Effector memory CD8-positive, alpha-beta T cell (primary cell): Measurements from ENCODE around the gene ODR4.
"Not testable (repeated sequence)": the region's sequence is repeated elsewhere in the genome, so short reads cannot be mapped to it uniquely, and the experiment has no call there.

Experiments
- ATAC-seq: fragments of 150-1000 bp; cut with Tn5 transposase; replicated peaks from 2 replicates; pipeline ENCODE4 v1.10.0; 2021; ENCODE audit warnings: mild to moderate bottlenecking, moderate library complexity
- DNase-seq, 3 experiments: peaks; one replicate each; pipeline ENCODE4 v3.0.0; 2021
- H3K27ac Mint-ChIP-seq, 2 donors: one replicate each; pipeline ENCODE4 v1.8.0; 2022; ENCODE audit warnings: mild to moderate bottlenecking in 2 of 2, mixed read lengths in 2 of 2, moderate library complexity in 2 of 2
- H3K27me3 Mint-ChIP-seq, 2 donors: one replicate each; pipeline ENCODE4 v1.8.0; 2022; ENCODE audit warnings: mixed read lengths in 2 of 2
- H3K36me3 Mint-ChIP-seq: one replicate; pipeline ENCODE4 v1.8.0; 2022; ENCODE audit warnings: mild to moderate bottlenecking, moderate library complexity, mixed read lengths; ENCODE audit not compliant: insufficient read depth
- H3K4me1 Mint-ChIP-seq, 2 donors: one replicate each; pipeline ENCODE4 v1.8.0; 2022; ENCODE audit warnings: low read depth in 2 of 2, mixed read lengths in 2 of 2
- H3K4me3 Mint-ChIP-seq, 2 donors: one replicate each; pipeline ENCODE4 v1.8.0; 2022; ENCODE audit warnings: mild to moderate bottlenecking in 2 of 2, mixed read lengths in 2 of 2, moderate library complexity in 2 of 2
- H3K9me3 Mint-ChIP-seq, 2 donors: one replicate each; pipeline ENCODE4 v1.8.0; 2022; ENCODE audit warnings: mixed read lengths in 2 of 2

The ODR4 gene

DNA sequence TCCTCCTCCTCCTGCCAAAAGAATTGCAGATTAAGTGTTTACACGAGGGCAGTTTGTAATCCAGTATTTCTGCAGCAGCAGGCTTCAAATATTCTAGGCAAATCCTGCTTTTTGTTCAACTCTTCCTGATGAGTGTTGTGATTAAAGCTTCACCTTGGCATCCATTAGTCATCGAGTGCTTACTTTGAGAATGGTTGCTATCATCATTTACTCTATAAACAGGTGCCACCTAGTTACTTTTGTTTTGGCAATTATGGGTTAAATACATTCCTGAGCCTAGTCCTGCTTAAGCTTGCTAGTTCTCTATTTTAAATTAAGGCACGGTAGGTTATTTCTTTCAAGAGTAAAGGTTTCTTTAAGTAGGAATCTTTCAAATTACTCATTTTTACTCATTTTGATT, 64.9 kb downstream of the ODR4 start:
- ATAC-seq (no peak), DNase-seq (no peak)
- H3K4me3 Mint-ChIP-seq: no peak overlapping the region
- H3K27me3 Mint-ChIP-seq: no peaks in the 10 kb centered on the region
- no peak overlapping the region for H3K27ac Mint-ChIP-seq
- no peaks in the 10 kb centered on the region for H3K36me3 Mint-ChIP-seq
- H3K4me1 Mint-ChIP-seq: no peaks in the 10 kb centered on the region
- no peaks in the 10 kb centered on the region for H3K9me3 Mint-ChIP-seq

- ATAC-seq (no peak), DNase-seq (no peak)
- no peaks in the 10 kb centered on the region for H3K36me3 Mint-ChIP-seq
- H3K4me3 Mint-ChIP-seq: no peak overlapping the region
- no peak overlapping the region for H3K27ac Mint-ChIP-seq
- no peaks in the 10 kb centered on the region for H3K27me3 Mint-ChIP-seq
- no peaks in the 10 kb centered on the region for H3K4me1 Mint-ChIP-seq
- H3K9me3 Mint-ChIP-seq: no peaks in the 10 kb centered on the region
Observed at GRCh38 chr1:186442651-186443375, 67.2 kb downstream of the ODR4 start.

DNA sequence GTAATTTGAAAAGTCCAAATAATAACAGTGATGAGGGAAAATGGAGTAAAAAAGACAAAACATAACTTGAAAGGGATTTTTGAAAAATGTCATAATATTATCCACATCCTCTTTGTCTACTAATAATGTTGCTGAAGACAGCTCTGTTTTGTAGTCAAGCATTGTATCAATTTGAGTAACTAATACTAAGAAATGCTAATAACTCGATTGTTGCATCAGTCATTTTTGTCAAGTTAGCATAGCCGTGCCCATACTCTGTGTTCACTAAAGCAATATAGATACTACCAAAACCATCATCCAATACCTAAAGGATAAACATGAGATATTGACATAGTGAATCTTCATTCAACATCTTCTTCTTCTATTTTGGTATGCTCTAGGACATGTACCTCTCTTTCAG, 68.0 kb downstream of the ODR4 start:
- Mint-ChIP-seq H3K4me1 (no peaks in the 10 kb centered on the region), H3K4me3 (no peak overlapping the region), H3K36me3 (no peaks in the 10 kb centered on the region), H3K27me3 (no peaks in the 10 kb centered on the region), H3K9me3 (no peaks in the 10 kb centered on the region), H3K27ac (no peak overlapping the region)
- ATAC-seq (no peak), DNase-seq (no peak)

DNA sequence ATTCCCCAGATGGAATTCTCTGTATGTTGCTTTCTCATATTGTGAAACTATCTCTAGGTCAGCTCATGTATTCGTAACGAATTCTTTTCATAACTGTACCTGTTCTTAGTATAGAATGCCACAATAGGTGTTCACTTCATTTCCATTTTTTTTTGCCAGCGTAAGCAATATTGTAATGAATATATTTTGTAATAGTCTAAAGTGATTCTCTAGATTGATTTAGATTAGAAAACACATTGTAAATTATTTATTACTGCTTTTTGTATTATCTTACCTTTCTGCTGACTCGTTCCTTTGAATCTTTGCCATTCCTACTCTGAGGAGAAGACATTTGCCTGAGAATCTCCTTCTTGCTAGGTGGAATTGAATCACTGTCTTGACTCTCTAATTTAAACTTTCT, 70.5 kb downstream of the ODR4 start:
- Mint-ChIP-seq H3K27ac (no peak overlapping the region), H3K9me3 (no peaks in the 10 kb centered on the region), H3K36me3 (no peaks in the 10 kb centered on the region), H3K4me3 (no peak overlapping the region), H3K4me1 (no peaks in the 10 kb centered on the region), H3K27me3 (no peaks in the 10 kb centered on the region)
- DNase-seq: no peak
- ATAC-seq: no peak

DNA sequence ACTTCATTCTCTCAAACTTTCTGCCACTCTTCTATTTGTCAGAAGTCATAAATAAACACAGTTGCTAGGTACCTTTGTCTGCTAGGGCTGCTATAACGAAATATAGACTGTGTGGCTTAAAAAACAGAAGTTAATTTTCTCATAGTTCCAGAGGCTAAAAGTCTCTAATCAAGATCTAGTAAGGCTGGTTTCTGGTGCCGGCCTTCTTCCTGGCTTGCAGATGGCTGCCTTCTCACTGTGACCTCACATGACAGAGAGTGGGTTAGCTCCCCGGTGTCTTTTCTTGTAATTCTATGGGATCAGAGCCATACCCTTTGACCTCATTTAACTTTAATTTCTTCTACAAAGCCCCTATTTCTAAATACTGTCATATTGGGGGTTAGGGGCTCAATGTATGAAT, 79.3 kb downstream of the ODR4 start:
- Mint-ChIP-seq H3K4me1 (no peaks in the 10 kb centered on the region), H3K27ac (no peak overlapping the region), H3K4me3 (no peak overlapping the region), H3K27me3 (no peaks in the 10 kb centered on the region), H3K36me3 (no peaks in the 10 kb centered on the region), H3K9me3 (no peaks in the 10 kb centered on the region)
- no peak for ATAC-seq
- no peak for DNase-seq

- H3K9me3 Mint-ChIP-seq: no peaks in the 10 kb centered on the region
- no peak overlapping the region for H3K27ac Mint-ChIP-seq
- no peak for ATAC-seq
- H3K4me3 Mint-ChIP-seq: no peak overlapping the region
- H3K27me3 Mint-ChIP-seq: no peaks in the 10 kb centered on the region
- no peaks in the 10 kb centered on the region for H3K36me3 Mint-ChIP-seq
- H3K4me1 Mint-ChIP-seq: no peaks in the 10 kb centered on the region
- no peak for DNase-seq
Observed at GRCh38 chr1:186456729-186457255, 81.2 kb downstream of the ODR4 start.

- not testable (repeated sequence) for DNase-seq, H3K4me1 Mint-ChIP-seq, H3K4me3 Mint-ChIP-seq, H3K36me3 Mint-ChIP-seq, ATAC-seq, H3K27ac Mint-ChIP-seq, H3K9me3 Mint-ChIP-seq, H3K27me3 Mint-ChIP-seq
Observed at GRCh38 chr1:186459161-186459560, 83.5 kb downstream of the ODR4 start.

GRCh38 chr1:186461014-186461413, 85.4 kb downstream of the ODR4 start, which contains the start of gene PDC:
Gene PDC, minus strand, starts transcription at chr1:186461114. Its CDS starts 11,655 bp downstream, at chr1:186449459.
- no peaks in the 10 kb centered on the region for H3K9me3 Mint-ChIP-seq
- no peak for ATAC-seq
- no peak within 1 kb of the TSS for H3K27ac Mint-ChIP-seq
- H3K4me3 Mint-ChIP-seq: no peak within 1 kb of the TSS
- H3K27me3 Mint-ChIP-seq: peaks cover 3 to 6% of the 10 kb centered on the region in 2 donors
- DNase-seq: no peak
- H3K36me3 Mint-ChIP-seq: no peaks in the 10 kb centered on the region
- no peaks in the 10 kb centered on the region for H3K4me1 Mint-ChIP-seq

DNA sequence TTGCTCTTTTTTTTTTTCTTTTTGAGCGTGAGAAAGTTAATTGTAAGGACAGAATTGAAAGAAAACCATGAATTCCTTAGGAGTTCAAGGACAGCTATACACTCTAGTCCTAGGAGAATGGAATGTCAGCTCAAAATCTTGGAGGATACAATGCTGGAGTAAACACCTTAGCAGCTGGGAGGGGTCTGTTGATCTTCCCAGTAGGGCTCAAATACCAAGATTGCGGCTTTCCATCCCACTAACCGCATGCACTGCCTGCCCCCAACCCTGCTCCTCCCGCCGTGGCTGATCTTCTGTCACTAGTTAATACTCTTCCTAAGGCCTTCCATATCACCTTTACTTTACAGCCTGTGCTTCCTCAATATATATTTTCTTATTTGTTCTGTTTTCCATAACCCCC, 87.9 kb downstream of the ODR4 start:
- no peaks in the 10 kb centered on the region for H3K36me3 Mint-ChIP-seq
- no peak overlapping the region for H3K4me3 Mint-ChIP-seq
- DNase-seq: no peak
- H3K9me3 Mint-ChIP-seq: no peaks in the 10 kb centered on the region
- no peak for ATAC-seq
- no peak overlapping the region for H3K27ac Mint-ChIP-seq
- peaks cover 13 to 14% of the 10 kb centered on the region in 2 donors for H3K27me3 Mint-ChIP-seq
- no peaks in the 10 kb centered on the region for H3K4me1 Mint-ChIP-seq

DNA sequence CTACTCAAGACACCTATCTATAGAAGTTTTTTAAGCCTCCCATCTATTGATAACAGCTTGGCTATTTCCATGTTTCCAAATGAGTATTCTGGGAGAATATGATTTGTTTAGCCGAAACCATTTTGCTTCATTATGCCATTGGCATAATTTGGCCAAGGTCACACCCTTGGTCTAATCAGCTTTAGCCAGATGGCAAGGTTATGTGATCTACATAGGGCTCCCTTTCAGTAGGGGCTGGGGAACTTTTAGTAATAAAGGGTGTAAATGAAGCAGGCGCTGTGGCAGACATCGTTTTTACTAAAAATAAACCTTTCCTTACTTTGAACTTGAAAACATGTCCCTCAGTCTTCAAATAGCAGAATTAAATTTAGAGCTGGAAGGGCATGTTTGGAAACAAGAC, 88.3 kb downstream of the ODR4 start:
- no peaks in the 10 kb centered on the region for H3K4me1 Mint-ChIP-seq
- H3K27ac Mint-ChIP-seq: no peak overlapping the region
- no peak overlapping the region for H3K4me3 Mint-ChIP-seq
- peaks cover 13 to 14% of the 10 kb centered on the region in 2 donors for H3K27me3 Mint-ChIP-seq
- H3K9me3 Mint-ChIP-seq: no peaks in the 10 kb centered on the region
- ATAC-seq: no peak
- no peaks in the 10 kb centered on the region for H3K36me3 Mint-ChIP-seq
- no peak for DNase-seq

DNA sequence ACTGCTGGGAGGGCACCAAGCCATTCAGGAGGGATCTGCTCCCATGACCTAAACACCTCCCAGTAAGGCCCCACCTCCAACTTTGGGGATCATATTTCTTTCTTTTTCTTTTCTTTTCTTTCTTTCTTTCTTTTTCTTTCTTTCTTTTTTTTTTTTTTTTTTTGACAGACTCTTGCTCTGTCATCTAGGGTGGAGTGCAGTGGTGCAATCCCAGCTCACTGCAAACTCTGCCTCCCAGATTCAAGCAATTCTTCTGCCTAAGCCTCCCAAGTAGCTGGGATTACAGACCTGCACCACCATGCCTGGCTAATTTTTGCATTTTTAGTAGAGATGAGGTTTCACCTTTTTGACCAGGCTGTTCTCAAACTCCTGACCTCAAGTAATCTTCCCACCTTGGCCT, 89.9 kb downstream of the ODR4 start:
- not testable (repeated sequence) for H3K9me3 Mint-ChIP-seq, H3K4me1 Mint-ChIP-seq, H3K27ac Mint-ChIP-seq, H3K36me3 Mint-ChIP-seq, ATAC-seq, H3K4me3 Mint-ChIP-seq, DNase-seq
- H3K27me3 Mint-ChIP-seq: peaks cover 13 to 14% of the 10 kb centered on the region in 2 donors

GRCh38 chr1:186465946-186466345, 90.3 kb downstream of the ODR4 start:
- no peak overlapping the region for H3K27ac Mint-ChIP-seq
- ATAC-seq (no peak), DNase-seq (no peak)
- H3K9me3 Mint-ChIP-seq: no peaks in the 10 kb centered on the region
- H3K4me1 Mint-ChIP-seq: no peaks in the 10 kb centered on the region
- H3K4me3 Mint-ChIP-seq: no peak overlapping the region
- no peaks in the 10 kb centered on the region for H3K36me3 Mint-ChIP-seq
- H3K27me3 Mint-ChIP-seq: peaks cover 13 to 14% of the 10 kb centered on the region in 2 donors
